SJSA1 (cell line): ENCODE data around the gene DAGLA. TPM values are rescaled to one million over a fixed set of nuclear protein-coding genes. Genes with fewer than 3 reads are reported as not detected.

ENCODE experiments used
- DNase-seq, 2 experiments: peaks; one replicate each; pipeline ENCODE4 v3.0.0-alpha.2; 2015 to 2020; ENCODE audit warnings: low spot score in 2 of 2, low read depth in 1 of 2
- H3K27ac ChIP-seq: fragments of 250-450 bp; sonication (Bioruptor Pico); 2 replicates; pipeline ENCODE4 v1.5.1; 2020; ENCODE audit warnings: mild to moderate bottlenecking, moderate library complexity
- H3K27me3 ChIP-seq: fragments of 250-450 bp; sonication (Bioruptor Pico); replicated peaks from 2 replicates; pipeline ENCODE4 v1.5.1; 2020; ENCODE audit warnings: mild to moderate bottlenecking, moderate library complexity
- H3K36me3 ChIP-seq: fragments of 250-450 bp; sonication (Bioruptor Pico); 2 replicates; pipeline ENCODE4 v1.5.1; 2020; ENCODE audit warnings: mild to moderate bottlenecking
- H3K4me1 ChIP-seq: fragments of 250-450 bp; sonication (Bioruptor Pico); replicated peaks from 2 replicates; pipeline ENCODE4 v1.6.1; 2021; ENCODE audit warnings: mild to moderate bottlenecking
- H3K4me3 ChIP-seq: fragments of 250-450 bp; sonication (Bioruptor Pico); 2 replicates; pipeline ENCODE4 v1.5.1; 2020; ENCODE audit warnings: mild to moderate bottlenecking
- H3K9me3 ChIP-seq: fragments of 250-450 bp; sonication (Bioruptor Pico); replicated peaks from 2 replicates; pipeline ENCODE4 v1.5.1; 2020; ENCODE audit warnings: mild to moderate bottlenecking
- total RNA-seq: library from RNA; depleted of rRNA; stranded (reverse); fragments of >200 nt; shearing (Covaris generic); gene quantifications from 2 replicates; pipeline ENCODE4 v1.2.3, GENCODE V29; 2014

DAGLA gene
- total RNA-seq, 1 experiment from 2014 or later, result 2.6 TPM

- H3K27ac ChIP-seq, result no peak overlapping the region
These were observed 81.4 kb downstream of the DAGLA start for GRCh38 chr11:61761440-61762222.

DNA sequence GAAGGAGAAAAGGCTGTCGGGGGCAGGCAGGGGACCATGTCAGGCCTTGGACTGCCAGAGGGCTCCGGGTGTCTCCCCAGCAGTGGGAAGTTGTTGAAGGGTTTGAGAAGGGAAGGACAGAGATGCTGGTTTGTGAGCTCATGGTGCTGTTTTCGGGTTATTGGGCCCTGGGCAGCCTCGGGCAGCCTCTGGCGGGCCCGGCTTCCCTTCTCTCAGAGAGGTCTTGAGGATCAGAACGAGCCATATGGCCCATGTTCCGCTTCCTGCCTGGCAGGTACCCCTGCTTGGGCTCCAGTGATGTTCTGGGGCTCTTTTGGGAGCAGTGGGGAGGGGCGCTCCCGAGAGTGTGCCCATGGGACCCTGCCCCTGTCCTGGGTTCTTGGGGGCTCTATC is 82.0 kb downstream of the DAGLA start:
- DNase-seq, result no peak
- Histone ChIP-seq H3K27me3 (no peaks in the 10 kb centered on the region), H3K4me1 (peaks cover 11% of the 10 kb centered on the region), H3K9me3 (no peaks in the 10 kb centered on the region), H3K27ac (no peak overlapping the region), H3K4me3 (no peak overlapping the region), H3K36me3 (no peaks in the 10 kb centered on the region)

More at GRCh38 chr11:61761440-61762222, 81.4 kb downstream of the DAGLA start:
- Histone ChIP-seq H3K36me3 (no peaks in the 10 kb centered on the region), H3K4me3 (no peak overlapping the region), H3K9me3 (no peaks in the 10 kb centered on the region), H3K4me1 (peaks cover 14% of the 10 kb centered on the region), H3K27me3 (no peaks in the 10 kb centered on the region)
- no peak for DNase-seq

GRCh38 chr11:61762798-61763197 is 82.6 kb downstream of the DAGLA start:
- no peaks in the 10 kb centered on the region for H3K36me3 ChIP-seq
- H3K4me3 ChIP-seq, result no peak overlapping the region
- H3K9me3 ChIP-seq, result no peaks in the 10 kb centered on the region
- DNase-seq, result no peak
- no peaks in the 10 kb centered on the region for H3K27me3 ChIP-seq
- H3K4me1 ChIP-seq, result peaks cover 11% of the 10 kb centered on the region
- H3K27ac ChIP-seq, result no peak overlapping the region

GRCh38 chr11:61763930-61764605 is 83.9 kb downstream of the DAGLA start:
- Histone ChIP-seq H3K9me3 (no peaks in the 10 kb centered on the region), H3K27ac (no peak overlapping the region), H3K4me1 (peaks cover 19% of the 10 kb centered on the region), H3K4me3 (no peak overlapping the region), H3K36me3 (no peaks in the 10 kb centered on the region), H3K27me3 (no peaks in the 10 kb centered on the region)
- no peak for DNase-seq

GRCh38 chr11:61764606-61765260 is 84.5 kb downstream of the DAGLA start:
- Histone ChIP-seq H3K36me3 (no peaks in the 10 kb centered on the region), H3K4me3 (no peak overlapping the region), H3K27me3 (no peaks in the 10 kb centered on the region), H3K4me1 (peaks cover 25% of the 10 kb centered on the region), H3K27ac (no peak overlapping the region), H3K9me3 (no peaks in the 10 kb centered on the region)
- no peak for DNase-seq

GRCh38 chr11:61765550-61766253 is 85.5 kb downstream of the DAGLA start:
- H3K27me3 ChIP-seq, result no peaks in the 10 kb centered on the region

GRCh38 chr11:61766353-61766841 is 86.2 kb downstream of the DAGLA start:
- Histone ChIP-seq H3K4me1 (peaks cover 29% of the 10 kb centered on the region), H3K4me3 (no peak overlapping the region), H3K36me3 (no peaks in the 10 kb centered on the region), H3K27ac (no peak overlapping the region), H3K27me3 (no peaks in the 10 kb centered on the region), H3K9me3 (no peaks in the 10 kb centered on the region)
- no peak for DNase-seq

More at GRCh38 chr11:61765550-61766253, 85.5 kb downstream of the DAGLA start:
- Histone ChIP-seq H3K27ac (no peak overlapping the region), H3K4me1 (peaks cover 29% of the 10 kb centered on the region), H3K9me3 (no peaks in the 10 kb centered on the region), H3K4me3 (no peak overlapping the region), H3K36me3 (no peaks in the 10 kb centered on the region)
- DNase-seq, result no peak

DNA sequence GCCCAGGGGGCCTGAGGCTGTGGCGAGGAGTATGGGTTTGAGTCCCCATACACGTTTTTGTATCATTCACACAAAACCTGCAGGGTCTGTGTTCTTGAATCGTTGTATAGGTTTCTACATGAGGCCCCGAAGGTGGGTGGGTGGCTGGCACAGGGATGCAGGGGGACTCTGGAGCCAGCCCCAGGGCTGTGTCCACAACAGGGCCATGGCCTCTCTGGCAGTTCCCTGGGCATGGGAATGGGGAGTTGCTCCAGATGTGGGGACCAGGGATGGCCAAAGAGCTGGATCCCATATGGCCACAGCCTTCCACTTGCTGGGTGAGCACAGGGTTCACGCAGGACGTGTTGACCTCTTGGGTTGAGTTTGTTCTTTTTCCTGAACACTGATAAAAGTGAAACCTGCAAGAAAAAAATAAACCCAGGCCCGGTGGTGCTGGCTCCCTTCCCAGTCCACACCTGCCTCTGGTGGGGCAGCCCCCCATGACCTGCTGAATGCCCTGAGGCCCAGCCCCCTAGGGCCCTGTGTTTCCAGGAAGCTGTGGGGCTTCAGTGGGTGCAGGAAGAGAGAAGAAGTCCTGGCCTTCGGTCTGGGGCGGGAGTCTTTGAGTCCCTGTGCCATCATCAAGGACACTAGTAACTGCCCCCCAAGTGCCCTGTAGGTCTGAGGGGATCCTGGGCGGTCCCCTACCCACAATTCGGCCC is 88.3 kb downstream of the DAGLA start:
- no peak for DNase-seq
- no peak overlapping the region for H3K27ac ChIP-seq
- peaks cover 29% of the 10 kb centered on the region for H3K4me1 ChIP-seq
- H3K9me3 ChIP-seq, result no peaks in the 10 kb centered on the region
- no peaks in the 10 kb centered on the region for H3K36me3 ChIP-seq
- no peaks in the 10 kb centered on the region for H3K27me3 ChIP-seq
- H3K4me3 ChIP-seq, result no peak overlapping the region

DNA sequence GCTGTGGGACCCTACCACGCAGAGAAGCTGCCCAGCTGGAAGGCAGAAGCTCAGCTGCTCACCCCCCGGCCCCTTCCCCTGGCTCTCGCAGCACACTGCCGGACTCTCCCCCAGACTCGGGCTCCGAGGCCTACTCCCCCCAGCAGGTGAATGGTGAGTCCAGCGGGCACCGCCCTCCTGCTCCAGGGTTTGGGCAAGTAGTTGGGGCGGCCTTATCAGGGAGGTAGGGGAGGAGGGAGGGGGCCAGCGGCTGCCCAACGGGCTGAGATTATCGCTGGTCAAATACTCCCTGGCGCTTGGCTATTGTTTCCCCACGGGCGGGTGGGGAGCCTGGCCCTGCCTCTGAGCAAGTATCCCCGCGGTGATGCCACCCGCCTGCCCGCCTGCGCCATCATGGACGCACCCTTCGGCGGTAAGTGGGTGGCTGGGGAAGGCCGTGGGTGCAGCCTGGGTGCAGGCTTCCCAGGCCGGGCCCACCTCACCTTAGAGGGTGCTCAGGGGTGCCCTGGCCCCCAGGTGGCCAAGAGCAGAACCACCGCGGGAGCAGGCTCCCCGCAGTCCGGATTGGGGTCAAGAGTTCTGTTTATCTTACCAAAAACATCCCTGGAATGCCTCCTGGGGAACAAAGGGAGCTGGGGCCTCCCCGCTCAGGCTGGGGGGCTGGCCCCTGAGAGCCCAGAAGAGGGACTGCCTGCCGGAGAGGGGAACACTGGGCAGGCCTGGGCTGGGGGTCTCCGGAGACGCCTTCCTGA is 89.2 kb downstream of the DAGLA start:
- Histone ChIP-seq H3K4me3 (no peak overlapping the region), H3K36me3 (no peaks in the 10 kb centered on the region), H3K27ac (peak overlapping the region; percentile 20; the same call in 1 of the 2 replicates), H3K9me3 (no peaks in the 10 kb centered on the region), H3K4me1 (peaks cover 29% of the 10 kb centered on the region), H3K27me3 (no peaks in the 10 kb centered on the region)
- DNase-seq, result peak in 1 of 2 experiments; percentile 58

DNA sequence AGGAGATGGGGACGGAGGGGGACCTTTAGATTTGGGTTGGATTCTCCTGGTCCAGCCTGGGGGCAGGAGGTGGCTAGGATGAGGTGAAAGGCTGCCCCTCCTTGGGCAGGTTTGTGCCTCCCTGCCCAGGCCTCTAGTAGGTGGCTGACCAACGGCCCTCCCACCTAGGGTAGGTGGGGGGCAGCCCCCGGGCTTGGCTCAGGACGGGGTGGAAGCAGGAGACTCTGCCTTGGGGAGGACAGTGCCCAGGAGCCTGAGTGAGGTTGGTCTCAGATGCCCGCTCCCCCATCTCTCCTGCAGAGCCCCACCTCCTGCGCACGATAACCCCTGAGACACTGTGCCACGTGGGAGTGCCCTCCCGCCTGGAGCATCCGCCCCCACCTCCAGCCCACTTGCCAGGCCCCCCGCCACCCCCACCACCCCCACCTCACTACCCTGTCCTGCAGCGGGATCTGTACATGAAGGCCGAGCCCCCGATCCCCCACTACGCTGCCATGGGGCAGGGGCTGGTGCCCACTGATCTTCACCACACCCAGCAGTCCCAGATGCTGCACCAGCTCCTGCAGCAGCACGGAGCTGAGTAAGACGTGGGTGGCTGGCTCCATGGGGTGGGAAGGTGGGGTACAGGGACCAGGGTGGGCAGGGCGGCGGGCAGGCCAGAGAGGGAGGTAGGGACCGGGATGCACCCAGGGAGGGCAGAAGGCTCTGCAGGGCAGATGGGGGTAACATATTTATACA is 89.9 kb downstream of the DAGLA start:
- Histone ChIP-seq H3K9me3 (no peaks in the 10 kb centered on the region), H3K27ac (peak overlapping the region; percentile 20; the same call in 1 of the 2 replicates), H3K27me3 (no peaks in the 10 kb centered on the region), H3K4me3 (no peak overlapping the region), H3K36me3 (no peaks in the 10 kb centered on the region), H3K4me1 (peaks cover 29% of the 10 kb centered on the region)
- no peak for DNase-seq

DNA sequence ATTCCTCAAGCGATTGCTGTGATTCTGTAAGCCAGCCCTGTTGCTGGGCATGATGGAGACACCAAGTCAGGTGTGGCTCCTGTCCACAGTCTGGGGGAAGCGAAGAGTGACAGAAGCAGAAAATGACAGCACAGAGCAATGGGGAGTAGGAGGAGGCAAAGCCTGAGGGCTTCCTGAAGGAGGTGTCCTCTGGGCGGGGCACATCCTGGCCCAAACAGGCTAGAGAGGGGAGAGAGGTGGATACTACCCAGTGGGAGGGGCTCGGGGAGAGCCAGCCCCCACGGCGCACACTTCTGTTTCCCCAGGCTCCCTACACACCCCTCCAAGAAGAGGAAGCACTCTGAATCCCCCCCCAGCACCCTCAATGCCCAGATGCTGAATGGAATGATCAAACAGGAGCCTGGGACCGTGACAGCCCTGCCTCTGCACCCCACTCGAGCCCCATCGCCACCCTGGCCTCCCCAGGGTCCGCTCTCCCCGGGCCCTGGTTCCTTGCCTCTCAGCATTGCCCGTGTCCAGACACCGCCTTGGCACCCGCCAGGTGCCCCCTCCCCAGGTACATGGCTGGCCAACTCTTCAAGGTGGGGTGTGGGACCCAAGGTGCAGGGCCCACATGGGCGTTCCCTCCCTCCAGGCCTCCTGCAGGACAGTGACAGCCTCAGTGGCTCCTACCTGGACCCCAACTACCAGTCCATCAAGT is 91.2 kb downstream of the DAGLA start:
- no peak overlapping the region for H3K27ac ChIP-seq
- no peaks in the 10 kb centered on the region for H3K36me3 ChIP-seq
- H3K27me3 ChIP-seq, result no peaks in the 10 kb centered on the region
- H3K4me3 ChIP-seq, result no peak overlapping the region
- no peak for DNase-seq
- H3K4me1 ChIP-seq, result peaks cover 23% of the 10 kb centered on the region
- H3K9me3 ChIP-seq, result no peaks in the 10 kb centered on the region
